Lower lobe of right lung (tissue), 2 donors: Measurements from ENCODE around the gene NPHS2. TPM values are rescaled to one million over a fixed set of nuclear protein-coding genes. Genes with fewer than 3 reads are reported as not detected.

Experiments used
- ATAC-seq, 2 donors: fragments of 200-7000 bp; cut with Tn5 transposase; one replicate each; pipeline ENCODE4 v1.9.1; 2020 to 2022; ENCODE audit warnings: mild to moderate bottlenecking in 2 of 2, moderate library complexity in 2 of 2
- DNase-seq: peaks from one replicate; pipeline ENCODE4 v3.0.0-alpha.2; 2020
- H3K27ac ChIP-seq: fragments of 200-600 bp; one replicate; pipeline ENCODE4 v1.8.0; 2022
- H3K27me3 ChIP-seq: fragments of 200-600 bp; one replicate; pipeline ENCODE4 v1.8.0; 2022; ENCODE audit warnings: low read depth
- H3K36me3 ChIP-seq: fragments of 200-600 bp; one replicate; pipeline ENCODE4 v1.8.0; 2022; ENCODE audit warnings: mild to moderate bottlenecking
- H3K4me1 ChIP-seq: fragments of 200-600 bp; one replicate; pipeline ENCODE4 v1.8.0; 2022
- H3K4me3 ChIP-seq: fragments of 200-600 bp; one replicate; pipeline ENCODE4 v1.8.0; 2022; ENCODE audit warnings: mild to moderate bottlenecking
- H3K9me3 ChIP-seq: fragments of 200-600 bp; one replicate; pipeline ENCODE4 v1.8.0; 2022
- intact Hi-C: fragments of 100-400 bp; cut with DNase I; formaldehyde crosslinking; loops from one replicate; pipeline ENCODE4 v1.11.0; 2022
- long read RNA-seq: library from polyadenylated mRNA; unstranded; transcript quantifications from one replicate; pipeline ENCODE4 v2.0.0, GENCODE V29; 2021
- total RNA-seq: library from RNA; stranded (reverse); fragmentation: NEBNext Ultra II Directional; extraction: Animal tissue kit (Norgen Biotek cat#: 25700); gene quantifications from one replicate; pipeline ENCODE4 v1.2.1, GENCODE V29; 2021
- TF ChIP-seq, protein P1 (sequence below): fragments of 200-600 bp; IDR thresholded peaks from one replicate; pipeline ENCODE4 v1.8.0; 2022; ENCODE audit warnings: antibody characterized with exemption, mild to moderate bottlenecking
- donor health status: DM: no; HTN: yes; CAD: no; lungs with severe emphysema.

NPHS2 gene
- total RNA-seq: not detected
- long read RNA-seq: 0 reads

DNA sequence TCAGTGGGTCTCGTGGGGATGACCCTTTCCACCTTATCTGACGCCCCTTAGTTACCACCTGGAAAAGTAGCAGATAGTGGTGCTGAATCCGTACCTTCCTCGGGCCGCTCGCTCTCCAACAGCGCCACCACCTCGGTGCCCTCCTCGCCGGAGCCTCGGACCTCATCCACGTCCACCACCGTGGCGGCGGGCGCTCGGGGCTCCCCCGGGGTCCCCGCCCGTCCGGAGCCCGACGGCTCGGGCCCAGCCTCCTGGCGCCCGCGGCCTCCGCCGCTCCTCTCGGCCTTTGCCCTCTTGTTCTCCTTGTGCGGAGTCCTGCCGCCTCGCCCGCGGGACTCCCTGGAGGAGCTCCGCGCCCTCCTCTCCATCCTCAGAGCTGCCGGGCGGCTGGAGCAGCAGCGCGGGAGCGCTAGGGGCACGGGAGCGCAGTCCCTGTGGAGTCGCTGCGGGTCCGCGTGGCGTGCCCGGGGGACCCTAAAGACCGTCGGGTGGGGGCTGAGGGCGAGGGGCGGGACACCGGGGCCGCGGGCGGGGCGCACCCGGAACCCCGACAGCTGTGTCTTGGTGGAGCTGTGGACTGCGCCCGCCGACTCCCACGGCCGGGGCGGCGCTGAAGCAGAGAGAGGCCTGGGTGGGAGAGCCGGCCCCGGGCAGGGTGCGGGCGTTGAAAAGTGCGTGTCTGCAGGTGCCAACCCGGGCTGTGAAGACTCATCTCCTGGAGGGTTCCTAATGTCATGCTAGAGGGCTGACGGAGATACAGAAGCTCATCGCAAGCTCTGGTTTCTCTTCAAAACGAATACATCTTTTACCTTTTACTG is at the start of gene NPHS2:
NPHS2 (minus strand) TSS at position 452 of the 818 bp plus-strand sequence; CDS start at position 368, 84 bp downstream.
- no peaks in the 10 kb centered on the region for H3K4me1 ChIP-seq
- H3K27ac ChIP-seq: no peak within 1 kb of the TSS
- no peak within 1 kb of the TSS for H3K4me3 ChIP-seq
- H3K27me3 ChIP-seq: peaks cover 49% of the 10 kb centered on the region
- intact Hi-C loops: no loop called here
- ATAC-seq (peak in 1 of 2 donors; percentile 19), DNase-seq (no peak)
- no peaks in the 10 kb centered on the region for H3K9me3 ChIP-seq
- TF ChIP-seq, protein P1, sequence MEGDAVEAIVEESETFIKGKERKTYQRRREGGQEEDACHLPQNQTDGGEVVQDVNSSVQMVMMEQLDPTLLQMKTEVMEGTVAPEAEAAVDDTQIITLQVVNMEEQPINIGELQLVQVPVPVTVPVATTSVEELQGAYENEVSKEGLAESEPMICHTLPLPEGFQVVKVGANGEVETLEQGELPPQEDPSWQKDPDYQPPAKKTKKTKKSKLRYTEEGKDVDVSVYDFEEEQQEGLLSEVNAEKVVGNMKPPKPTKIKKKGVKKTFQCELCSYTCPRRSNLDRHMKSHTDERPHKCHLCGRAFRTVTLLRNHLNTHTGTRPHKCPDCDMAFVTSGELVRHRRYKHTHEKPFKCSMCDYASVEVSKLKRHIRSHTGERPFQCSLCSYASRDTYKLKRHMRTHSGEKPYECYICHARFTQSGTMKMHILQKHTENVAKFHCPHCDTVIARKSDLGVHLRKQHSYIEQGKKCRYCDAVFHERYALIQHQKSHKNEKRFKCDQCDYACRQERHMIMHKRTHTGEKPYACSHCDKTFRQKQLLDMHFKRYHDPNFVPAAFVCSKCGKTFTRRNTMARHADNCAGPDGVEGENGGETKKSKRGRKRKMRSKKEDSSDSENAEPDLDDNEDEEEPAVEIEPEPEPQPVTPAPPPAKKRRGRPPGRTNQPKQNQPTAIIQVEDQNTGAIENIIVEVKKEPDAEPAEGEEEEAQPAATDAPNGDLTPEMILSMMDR: no peak
- H3K36me3 ChIP-seq: no peaks in the 10 kb centered on the region

DNA sequence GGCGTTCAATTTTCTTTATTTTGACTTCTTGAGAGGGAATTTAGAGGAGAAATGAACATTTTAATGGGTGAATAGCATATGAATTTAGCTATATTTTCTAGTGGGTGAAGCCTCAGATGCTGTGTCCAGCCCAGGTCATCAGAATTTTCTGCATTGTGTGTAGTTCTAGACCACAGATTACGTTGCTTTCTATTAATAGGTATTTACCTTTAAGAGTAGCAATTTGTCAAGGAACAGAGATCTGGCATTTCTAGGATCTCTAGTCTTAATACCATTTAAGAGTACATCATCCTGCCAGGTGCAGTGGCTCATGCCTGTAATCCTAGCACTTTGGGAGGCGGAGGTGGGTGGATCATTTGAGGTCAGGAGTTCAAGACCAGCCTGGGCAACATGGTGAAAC is 36.6 kb upstream of the NPHS2 start:
- no peak overlapping the region for H3K27ac ChIP-seq
- ATAC-seq (no peak), DNase-seq (no peak)
- no peaks in the 10 kb centered on the region for H3K9me3 ChIP-seq
- H3K36me3 ChIP-seq: no peaks in the 10 kb centered on the region
- no peak overlapping the region for H3K4me3 ChIP-seq
- intact Hi-C loops: no loop called here
- TF ChIP-seq, protein P1: no peak
- no peaks in the 10 kb centered on the region for H3K27me3 ChIP-seq
- H3K4me1 ChIP-seq: no peaks in the 10 kb centered on the region

DNA sequence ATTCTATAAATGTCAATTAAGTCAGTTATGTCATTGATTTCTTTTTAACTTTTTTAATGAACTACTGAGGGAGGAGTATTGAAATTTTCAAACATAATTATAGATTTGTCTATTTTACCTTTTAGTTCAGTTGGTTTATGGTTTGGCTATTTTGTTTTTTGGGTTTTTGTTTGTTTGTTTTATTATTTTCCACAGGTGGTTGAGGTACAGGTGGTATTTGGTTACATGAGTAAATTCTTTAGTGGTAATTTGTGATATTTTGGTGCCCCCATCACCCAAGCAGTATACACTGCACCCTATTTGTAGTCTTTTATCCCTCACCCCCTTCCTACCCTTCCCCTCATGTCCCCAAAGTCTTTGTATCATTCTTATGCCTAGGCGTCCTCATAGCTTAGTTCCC is 25.3 kb upstream of the NPHS2 start:
- H3K4me1 ChIP-seq: no peaks in the 10 kb centered on the region
- intact Hi-C loops: no loop called here
- H3K27me3 ChIP-seq: no peaks in the 10 kb centered on the region
- DNase-seq: no peak
- H3K9me3 ChIP-seq: no peaks in the 10 kb centered on the region
- no peak overlapping the region for H3K4me3 ChIP-seq
- ATAC-seq: no peak
- H3K36me3 ChIP-seq: no peaks in the 10 kb centered on the region
- TF ChIP-seq, protein P1: no peak
- H3K27ac ChIP-seq: no peak overlapping the region

DNA sequence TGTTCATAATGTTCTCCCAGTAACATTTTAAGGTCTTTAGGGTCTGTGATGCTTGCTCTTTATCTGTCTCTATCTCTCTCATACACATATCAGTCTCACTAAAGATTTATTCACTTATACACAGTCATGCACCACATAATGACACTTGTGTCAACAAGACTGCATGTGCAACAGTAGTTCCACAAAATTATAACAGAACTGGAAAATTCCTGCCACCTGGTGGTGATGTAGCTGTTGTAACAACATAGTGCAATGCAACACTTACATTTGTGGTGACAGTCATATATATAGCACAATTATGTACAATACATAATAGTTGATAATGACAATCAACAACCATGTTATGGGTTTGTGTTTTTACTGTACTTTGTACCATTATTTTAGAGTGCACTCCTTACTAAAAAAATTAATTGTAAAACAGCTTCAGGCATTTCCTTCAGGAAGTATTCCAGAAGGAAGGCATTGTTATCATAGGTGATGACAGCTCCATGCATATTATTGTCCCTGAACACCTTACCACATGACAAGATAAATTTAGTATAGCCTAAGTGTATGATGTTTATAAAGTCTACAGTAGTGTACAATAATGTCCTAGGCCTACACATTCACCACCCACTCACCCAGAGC is 24.0 kb upstream of the NPHS2 start:
- Histone ChIP-seq H3K4me3 (no peak overlapping the region), H3K36me3 (no peaks in the 10 kb centered on the region), H3K27me3 (no peaks in the 10 kb centered on the region), H3K4me1 (no peaks in the 10 kb centered on the region), H3K9me3 (no peaks in the 10 kb centered on the region), H3K27ac (no peak overlapping the region)
- TF ChIP-seq, protein P1: peak; percentile 24
- ATAC-seq (no peak), DNase-seq (no peak)
- intact Hi-C loops: no loop called here

DNA sequence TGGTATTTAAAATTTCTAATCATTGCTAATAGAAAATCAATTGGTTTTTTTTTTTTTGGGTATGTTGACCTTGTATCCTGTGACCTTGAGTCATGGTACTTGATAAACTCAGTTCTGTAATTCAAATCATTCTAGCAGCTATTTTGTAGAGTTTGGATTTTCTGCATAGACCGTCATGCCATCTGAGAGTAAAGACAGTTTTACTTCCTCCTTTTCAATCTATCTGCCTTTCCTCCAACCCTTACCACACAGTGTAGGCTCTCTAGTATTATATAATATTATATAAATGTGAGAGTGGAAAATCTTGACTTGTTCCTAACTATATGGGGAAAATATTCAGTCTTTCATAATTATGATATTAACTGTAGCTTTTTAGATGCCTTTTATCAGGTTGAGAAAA is 22.9 kb upstream of the NPHS2 start:
- intact Hi-C loops: no loop called here
- TF ChIP-seq, protein P1: no peak

More for the DNA sequence above, 22.9 kb upstream of the NPHS2 start:
- H3K4me3 ChIP-seq: no peak overlapping the region
- H3K9me3 ChIP-seq: no peaks in the 10 kb centered on the region
- H3K27me3 ChIP-seq: no peaks in the 10 kb centered on the region
- ATAC-seq: no peak
- H3K36me3 ChIP-seq: no peaks in the 10 kb centered on the region
- no peak overlapping the region for H3K27ac ChIP-seq
- no peaks in the 10 kb centered on the region for H3K4me1 ChIP-seq
- DNase-seq: no peak
